HFF-Myc (cell line): Measurements from ENCODE around the gene GKN2.
A peak's percentile ranks its signal among the peaks of the same experiment; 100 is the strongest.

Source experiments
- DNase-seq: peaks from one replicate; pipeline ENCODE4 v3.0.0-alpha.2; 2011; ENCODE audit warnings: low read depth; ENCODE audit errors: extremely low read depth
- H3K4me3 ChIP-seq: replicated peaks from 2 replicates; pipeline ENCODE4 v1.5.1; 2011; ENCODE audit warnings: low read depth, mild to moderate bottlenecking, control low read depth, low read length
- TF ChIP-seq, protein P1 (sequence below): IDR thresholded peaks from 2 replicates; pipeline ENCODE4 v1.5.1; 2012; ENCODE audit warnings: mild to moderate bottlenecking, low read depth, low read length, control low read depth; ENCODE audit errors: missing control alignments

Gene GKN2

DNA sequence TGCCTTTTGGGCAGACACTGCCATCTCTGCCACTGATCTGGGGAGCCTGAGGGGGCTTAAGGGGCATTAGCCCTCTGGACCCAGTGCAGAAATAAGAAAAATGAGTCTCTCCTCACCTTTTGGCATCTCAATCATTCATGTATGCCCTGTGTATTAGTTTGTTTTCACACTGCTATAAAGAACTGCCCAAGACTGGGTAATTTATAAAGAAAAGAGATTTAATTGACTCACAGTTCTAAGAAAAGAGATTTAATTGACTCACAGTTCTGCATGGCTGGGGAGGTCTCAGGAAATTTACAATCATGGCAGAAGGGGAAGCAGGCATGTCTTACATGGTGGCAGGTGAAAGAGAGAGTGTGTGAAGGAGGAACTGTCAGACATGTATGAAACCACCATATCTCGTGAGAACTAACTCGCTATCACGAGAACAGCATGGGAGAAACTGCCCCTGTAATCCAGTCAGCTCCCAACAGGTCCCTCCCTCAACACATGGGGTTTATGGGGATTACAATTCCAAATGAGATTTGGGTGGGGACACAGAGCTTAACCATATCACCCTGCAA lies 21.5 kb downstream of the GKN2 start:
- no peak for DNase-seq
- H3K4me3 ChIP-seq, result no peak overlapping the region
- TF ChIP-seq, protein P1, sequence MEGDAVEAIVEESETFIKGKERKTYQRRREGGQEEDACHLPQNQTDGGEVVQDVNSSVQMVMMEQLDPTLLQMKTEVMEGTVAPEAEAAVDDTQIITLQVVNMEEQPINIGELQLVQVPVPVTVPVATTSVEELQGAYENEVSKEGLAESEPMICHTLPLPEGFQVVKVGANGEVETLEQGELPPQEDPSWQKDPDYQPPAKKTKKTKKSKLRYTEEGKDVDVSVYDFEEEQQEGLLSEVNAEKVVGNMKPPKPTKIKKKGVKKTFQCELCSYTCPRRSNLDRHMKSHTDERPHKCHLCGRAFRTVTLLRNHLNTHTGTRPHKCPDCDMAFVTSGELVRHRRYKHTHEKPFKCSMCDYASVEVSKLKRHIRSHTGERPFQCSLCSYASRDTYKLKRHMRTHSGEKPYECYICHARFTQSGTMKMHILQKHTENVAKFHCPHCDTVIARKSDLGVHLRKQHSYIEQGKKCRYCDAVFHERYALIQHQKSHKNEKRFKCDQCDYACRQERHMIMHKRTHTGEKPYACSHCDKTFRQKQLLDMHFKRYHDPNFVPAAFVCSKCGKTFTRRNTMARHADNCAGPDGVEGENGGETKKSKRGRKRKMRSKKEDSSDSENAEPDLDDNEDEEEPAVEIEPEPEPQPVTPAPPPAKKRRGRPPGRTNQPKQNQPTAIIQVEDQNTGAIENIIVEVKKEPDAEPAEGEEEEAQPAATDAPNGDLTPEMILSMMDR, result no peak

DNA sequence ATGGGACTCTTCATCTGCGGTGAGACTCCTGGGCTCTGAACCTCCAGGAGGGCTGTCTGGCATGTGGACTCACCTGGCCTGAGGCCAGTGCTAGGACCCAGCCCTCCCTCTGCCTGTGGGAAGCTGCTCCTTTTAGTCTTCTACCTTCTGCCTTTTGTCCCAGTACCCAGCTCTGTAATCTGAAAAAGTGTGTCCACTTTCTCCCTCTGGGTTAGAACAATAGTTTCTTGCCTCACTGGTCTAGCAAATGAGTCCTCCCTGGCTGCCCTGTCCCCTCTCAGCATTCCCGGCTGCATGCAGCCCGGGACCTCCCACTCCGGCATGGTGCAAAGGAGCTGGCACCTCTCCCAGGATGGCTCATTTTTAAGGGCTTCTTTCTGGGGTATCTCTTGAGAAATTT lies 25.9 kb downstream of the GKN2 start:
- TF ChIP-seq, protein P1, result no peak
- H3K4me3 ChIP-seq, result no peak overlapping the region
- DNase-seq, result no peak

- no peak for DNase-seq
- no peak overlapping the region for H3K4me3 ChIP-seq
- TF ChIP-seq, protein P1, result peak; percentile 91
Observed at GRCh38 chr2:68925295-68925896, 27.3 kb downstream of the GKN2 start.

GRCh38 chr2:68921646-68922045 lies 31.0 kb downstream of the GKN2 start:
- TF ChIP-seq, protein P1, result no peak
- DNase-seq, result no peak

GRCh38 chr2:68920481-68921170 lies 32.1 kb downstream of the GKN2 start:
- no peak for DNase-seq
- H3K4me3 ChIP-seq, result no peak overlapping the region
- TF ChIP-seq, protein P1, result no peak

More at GRCh38 chr2:68921646-68922045, 31.0 kb downstream of the GKN2 start:
- H3K4me3 ChIP-seq, result no peak overlapping the region

GRCh38 chr2:68918497-68918896 lies 34.2 kb downstream of the GKN2 start:
- TF ChIP-seq, protein P1, result no peak
- no peak overlapping the region for H3K4me3 ChIP-seq
- DNase-seq, result no peak
